Skin epidermis (tissue), 12 donors: Measurements from ENCODE around the gene WSB2.
"Not testable (repeated sequence)": the region's sequence is repeated elsewhere in the genome, so short reads cannot be mapped to it uniquely, and the experiment has no call there.

Experiments
- H3K27ac ChIP-seq, 21 experiments: fragments of 200-600 bp; sonication (generic) in 11 of 21; one replicate each; pipeline ENCODE4 v1.5.0; 2020; ENCODE audit warnings: mild to moderate bottlenecking in 3 of 21, inconsistent platforms in 2 of 21, moderate library complexity in 2 of 21
- H3K4me3 ChIP-seq, 7 experiments: fragments of 200-600 bp; sonication (generic) in 2 of 7; one replicate each; pipeline ENCODE4 v1.5.0; 2020; ENCODE audit warnings: inconsistent platforms in 2 of 7, mild to moderate bottlenecking in 2 of 7, moderate library complexity in 1 of 7

Gene WSB2

DNA sequence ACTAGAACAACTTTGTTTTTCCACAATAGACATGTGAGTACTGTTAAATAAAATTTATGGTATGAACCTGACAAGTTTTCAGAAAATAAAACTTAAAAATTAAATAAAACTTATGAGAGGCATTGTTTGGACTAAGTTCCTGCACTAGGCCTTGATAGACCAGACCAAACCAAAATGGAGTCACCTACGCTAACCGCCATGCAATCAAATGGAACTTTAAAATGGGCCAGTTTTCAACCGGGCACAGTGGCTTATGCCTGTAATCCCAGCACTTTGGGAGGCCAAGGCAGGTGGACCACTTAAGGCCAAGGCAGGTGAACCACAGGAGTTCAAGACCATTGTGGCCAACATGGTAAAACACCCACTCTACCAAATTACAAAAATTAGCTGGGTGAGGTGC, 49.6 kb downstream of the WSB2 start:
- Histone ChIP-seq H3K4me3 (no peak overlapping the region), H3K27ac (no peak overlapping the region)

DNA sequence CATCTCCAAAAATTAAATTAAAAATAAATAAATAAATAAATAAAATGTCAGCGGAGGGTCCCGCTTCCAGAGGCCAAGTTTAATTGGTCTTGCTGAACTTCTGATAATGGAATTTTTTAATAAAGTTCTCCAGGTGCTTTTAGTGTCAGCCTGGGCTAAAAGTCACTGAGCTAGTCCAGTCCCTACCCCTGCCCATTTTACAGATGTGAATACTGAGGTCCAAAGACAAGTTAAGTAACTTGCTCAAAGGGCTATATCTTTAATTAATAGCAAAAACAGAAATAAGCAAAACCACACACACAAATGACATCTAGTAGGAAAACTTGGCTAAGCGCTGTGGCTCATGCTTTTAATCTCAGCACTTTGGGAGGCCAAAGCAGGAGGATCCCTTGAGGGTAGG, 50.1 kb downstream of the WSB2 start:
- no peak overlapping the region for H3K27ac ChIP-seq
- no peak overlapping the region for H3K4me3 ChIP-seq

DNA sequence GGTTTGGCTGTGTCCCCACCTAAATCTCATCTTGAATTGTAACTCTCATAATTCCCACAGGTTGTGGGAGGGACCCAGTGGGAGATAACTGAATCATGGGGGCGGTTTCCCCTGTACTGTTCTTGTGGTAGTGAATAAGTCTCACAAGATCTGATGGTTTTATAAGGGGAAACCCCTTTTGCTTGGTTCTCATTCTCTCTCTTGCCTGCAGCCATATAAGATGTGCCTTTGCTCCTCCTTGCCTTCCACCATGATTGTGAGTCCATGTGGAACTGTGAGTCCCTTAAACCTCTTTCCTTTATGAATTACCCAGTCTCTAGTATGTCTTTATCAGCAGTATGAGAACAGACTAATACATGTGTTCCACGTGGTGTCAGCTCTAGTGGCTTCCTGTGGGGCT, 61.2 kb downstream of the WSB2 start:
- H3K27ac ChIP-seq, H3K4me3 ChIP-seq: not testable (repeated sequence)

DNA sequence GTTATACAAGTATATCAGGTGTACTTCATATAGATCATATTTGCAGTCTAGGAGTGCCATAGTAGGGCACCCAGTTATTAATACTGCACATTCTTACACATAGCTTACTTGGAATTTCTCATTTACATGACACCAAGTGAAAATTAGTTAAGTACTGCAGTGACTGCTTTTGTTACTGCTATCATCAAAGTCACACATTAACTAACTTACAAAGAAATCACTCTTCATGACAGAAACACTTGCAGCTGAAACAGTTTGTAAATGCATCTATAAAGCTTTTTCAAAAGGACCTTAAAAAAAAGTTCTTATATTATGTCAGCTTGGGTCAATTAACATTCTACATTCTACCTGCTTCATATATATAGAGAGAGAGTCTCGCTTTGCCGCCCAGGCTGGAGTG, 62.3 kb downstream of the WSB2 start:
- Histone ChIP-seq H3K4me3 (no peak overlapping the region), H3K27ac (no peak overlapping the region)

DNA sequence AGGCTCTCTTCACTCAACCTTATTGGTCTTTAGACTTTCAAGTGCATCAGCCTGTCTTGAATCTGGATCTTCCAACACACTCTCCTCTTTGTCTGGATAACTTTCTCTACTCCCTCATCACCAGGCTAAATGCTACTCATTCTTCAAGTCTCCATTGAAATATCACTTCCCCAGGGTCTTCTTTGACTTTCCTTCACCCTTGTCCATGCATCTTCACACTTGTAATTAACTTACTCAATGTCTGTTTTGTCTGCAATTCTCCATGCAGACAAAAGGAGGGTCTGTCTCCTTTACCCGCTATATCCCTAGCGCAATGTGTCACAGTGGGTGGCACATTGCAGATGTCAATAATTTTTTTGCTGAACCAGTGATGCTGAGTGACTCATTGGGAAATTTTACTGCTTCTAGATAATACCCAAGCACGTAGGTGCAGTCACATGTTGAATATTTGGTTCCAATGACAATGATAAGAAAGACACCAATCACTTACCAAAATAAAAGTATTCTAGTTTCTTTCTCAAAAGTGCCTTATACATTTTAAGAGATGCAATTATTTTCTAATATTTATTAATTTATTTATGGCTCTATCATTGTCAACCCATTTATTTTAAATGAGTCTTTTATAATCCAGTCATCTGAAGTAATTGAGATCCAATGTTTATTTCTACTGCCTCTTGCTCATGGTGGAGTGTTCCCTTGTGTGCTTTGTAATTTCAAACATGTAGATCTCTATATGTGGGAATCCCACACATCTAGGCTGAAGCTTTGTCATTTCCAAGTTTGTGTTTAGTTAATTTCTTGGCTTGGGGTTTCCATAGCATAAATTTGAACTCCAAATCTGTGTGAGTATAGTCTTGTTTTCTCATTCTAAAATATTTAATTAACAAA, 66.2 kb downstream of the WSB2 start:
- H3K27ac ChIP-seq, result no peak overlapping the region
- no peak overlapping the region for H3K4me3 ChIP-seq

DNA sequence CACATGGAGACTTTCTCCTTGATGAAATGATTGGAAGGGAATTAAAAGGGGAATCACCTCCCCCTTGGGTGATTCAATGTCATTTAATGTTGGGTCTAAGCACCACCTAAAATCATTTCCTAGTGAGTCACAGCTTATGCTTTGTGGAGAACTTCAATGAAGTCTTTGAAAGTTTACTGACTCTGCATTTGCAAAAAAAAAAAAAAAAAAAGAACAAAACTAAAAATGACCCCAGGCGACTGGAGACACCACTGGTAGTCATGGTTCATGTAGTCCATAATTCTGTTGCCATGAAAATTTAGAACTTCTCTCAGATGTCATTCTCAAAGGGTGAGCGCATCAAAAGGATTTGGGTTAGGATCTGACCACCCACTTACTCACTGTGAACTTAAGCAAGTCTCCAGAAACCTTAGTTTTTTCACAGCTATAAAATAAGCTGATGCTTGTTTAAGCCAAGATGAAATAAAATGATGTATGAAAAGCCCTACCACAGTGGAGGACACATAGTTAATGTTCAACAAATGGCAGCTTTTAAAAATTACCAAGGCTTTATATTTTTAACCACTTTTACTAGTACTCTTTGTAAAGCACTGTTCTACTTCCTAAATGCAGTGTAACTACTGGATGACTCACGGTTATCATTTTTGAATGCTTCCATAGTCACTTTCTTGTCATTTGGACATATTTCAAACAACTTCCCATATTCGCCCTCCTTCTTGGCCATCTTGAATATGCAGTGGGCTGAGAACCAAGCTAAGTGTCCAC, 74.1 kb downstream of the WSB2 start:
- Histone ChIP-seq H3K27ac (no peak overlapping the region), H3K4me3 (no peak overlapping the region)

DNA sequence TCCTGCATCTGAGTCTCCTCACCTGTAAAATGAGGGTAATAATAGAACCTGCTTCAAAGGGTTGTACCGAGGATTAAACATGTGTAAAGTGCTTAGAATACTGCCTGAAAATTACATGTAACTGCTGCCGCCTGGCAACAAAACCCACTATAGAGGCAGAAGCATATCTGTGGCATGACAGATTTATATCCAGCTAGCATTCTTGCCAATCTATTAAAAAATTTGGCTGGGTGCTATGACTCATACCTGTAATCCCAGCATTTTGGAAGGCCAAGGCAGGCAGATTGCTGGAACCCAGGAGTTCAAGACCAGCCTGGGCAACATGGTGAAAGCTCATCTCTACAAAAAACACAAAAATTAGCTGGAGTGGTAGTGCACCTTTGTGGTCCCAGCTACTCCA, 75.8 kb downstream of the WSB2 start:
- Histone ChIP-seq H3K27ac (no peak overlapping the region), H3K4me3 (no peak overlapping the region)
